Activated CD4-positive, alpha-beta T cell treated with anti-CD3 and anti-CD28 coated beads for 4 hours (primary cell): ENCODE results near the gene TCF20.

Source experiments
- DNase-seq, 2 donors: peaks; one replicate each; pipeline ENCODE4 v3.0.0-alpha.2; 2020

Gene TCF20

DNA sequence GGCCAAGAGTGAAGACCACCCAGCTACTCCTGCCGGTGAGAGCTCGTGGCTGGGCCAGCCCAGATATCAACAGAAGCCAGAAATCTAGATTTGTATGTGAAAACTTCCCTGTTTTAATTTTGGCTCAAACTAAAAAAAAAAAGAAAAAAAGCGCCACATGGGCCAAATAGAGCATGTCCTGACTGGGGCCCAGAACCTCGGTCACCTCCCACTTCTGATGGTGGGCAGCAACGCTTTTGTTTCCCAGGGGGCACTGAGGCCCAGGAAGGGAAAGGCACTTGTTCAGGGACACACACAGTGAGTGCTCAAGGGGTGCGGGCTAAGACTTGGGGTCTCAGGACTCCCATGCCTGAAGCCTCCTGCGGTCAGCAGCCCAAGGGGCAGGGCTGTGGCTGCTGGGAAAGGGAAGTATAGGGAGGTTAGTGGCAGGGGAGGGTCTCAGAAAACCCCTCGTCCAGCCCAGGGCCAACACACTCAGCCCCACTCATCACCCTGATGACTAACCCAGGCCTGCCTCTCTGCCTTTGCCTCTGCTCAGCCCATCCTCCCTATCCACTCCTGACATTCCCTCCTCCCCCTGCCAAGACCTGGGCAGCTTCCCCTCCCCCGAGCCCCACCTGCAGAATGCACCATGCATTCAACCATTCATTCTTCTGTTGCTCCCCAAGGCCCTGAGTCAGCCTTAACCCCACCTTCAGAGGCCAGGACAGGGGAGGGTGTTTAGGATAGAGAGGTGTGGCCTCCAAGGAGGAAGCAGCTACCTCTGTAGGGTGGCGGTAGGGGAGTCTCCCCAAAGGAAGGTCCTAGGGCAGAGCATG lies 30.0 kb upstream of the TCF20 start:
- peak; percentile 32 to 39 for DNase-seq

DNA sequence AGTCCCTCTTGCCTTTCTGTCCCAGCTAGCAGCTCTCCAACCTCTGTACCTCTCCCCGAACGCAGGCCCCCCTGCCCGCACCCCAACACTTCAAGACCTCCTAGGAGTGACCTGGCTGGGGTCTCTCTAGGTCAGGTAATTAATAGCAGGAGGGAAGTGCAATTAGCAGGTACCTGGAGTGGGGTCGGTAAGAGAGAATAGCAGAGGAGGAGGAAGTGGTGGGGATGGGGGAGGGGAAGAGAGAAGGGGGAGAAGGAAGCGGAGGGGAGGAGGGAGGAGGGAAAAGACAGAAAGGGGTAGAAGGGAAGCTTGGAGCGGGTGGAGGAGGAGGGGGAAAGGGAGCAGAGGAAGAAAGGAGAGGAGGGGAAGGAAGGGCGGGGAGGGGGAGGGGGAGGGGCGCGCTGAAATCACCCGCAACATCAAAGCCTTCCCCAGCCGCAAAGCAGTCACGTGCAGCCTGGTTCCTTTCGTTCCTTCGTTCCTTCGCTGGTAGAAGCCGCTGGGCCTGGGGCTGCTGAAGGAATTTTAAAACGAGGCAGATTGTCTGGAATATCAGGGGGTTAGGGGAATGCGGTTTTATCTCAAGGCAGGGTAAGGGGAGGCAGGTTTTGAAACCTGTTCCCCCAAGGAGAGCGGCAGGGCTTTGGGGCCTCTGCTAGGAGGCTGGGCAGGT lies 29.3 kb upstream of the TCF20 start:
- DNase-seq = peak; percentile 53 to 57

DNA sequence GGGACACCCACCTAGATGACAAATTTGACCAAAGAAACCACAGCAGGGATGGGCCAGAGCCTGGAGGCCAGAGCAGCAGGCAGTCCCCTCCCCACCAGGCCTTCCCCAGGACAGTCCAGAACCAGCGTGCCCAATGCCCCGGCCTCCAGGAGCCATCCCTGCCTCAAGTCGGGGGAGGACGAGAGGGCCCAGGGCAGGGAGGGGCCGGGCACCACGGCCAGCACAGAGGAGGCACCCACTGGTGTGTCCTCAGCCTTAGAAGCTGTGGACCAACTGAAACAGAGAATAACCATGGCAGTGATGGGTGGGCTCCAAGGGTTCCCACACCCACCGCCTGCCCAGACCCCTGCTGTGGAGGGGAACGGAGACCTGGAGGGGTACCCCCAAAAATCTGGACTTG lies 28.3 kb upstream of the TCF20 start:
- no peak for DNase-seq

DNA sequence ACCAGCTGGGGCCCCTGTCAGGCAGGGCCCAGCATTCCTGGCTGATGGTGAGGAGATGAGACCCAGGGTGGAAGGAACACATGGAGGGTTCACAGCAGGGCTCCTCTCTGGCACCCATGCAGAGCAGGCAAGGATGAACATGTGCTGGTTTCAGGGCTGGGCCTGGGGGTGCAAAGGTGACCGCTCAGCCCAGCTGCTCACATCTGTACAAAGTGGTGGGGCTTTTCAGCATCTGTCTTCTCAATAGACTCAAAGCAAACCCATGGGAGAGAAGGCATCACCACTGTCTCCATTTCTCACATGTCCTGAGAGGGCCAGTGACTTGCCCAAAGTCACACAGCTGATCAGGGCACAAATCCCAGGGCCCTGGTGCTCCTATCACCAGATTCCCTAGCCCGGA lies 27.3 kb upstream of the TCF20 start:
- DNase-seq = no peak

DNA sequence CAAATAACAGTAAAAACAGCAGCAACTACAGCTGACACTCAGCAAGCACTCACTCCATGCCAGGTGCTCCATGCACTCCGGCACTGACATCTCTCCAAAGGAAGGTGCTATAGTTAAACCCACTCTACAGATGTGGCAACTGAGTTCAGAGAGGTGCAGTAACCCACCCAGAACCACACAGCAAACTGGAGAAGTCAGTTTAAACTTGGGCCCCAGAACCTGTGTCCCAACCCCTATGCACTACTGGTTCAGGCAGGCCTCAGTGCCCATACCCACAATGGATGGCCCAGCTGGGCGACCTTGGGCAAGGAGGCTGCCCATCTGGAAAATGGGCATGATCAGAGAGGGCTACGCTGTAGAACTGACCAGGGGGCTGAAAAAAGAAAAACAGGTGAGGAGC lies 26.4 kb upstream of the TCF20 start:
- DNase-seq = no peak

DNA sequence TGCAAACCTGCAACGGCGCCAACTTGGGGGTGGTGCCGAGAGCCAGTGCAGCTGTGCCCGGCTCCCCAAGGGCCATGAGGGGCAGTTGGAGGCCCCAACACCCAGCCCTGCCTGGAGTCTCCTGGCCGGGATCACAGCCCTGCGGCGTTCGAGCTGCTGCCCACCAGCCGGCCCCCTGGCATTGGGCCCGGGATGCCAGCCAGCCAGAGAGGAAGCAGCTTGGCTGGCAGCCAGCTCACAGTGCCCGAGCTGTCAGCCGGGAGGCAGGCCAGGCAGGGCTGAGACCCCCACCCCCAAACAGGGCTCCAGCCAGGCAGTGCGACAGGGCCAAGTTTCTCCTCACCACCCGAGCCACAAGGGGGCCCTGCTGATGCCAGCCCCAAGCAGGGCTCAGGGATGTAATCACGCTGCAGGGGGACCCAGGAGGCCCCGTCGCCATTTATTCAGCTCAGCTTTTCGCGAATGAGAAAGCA lies 26.0 kb upstream of the TCF20 start:
- no peak for DNase-seq

DNA sequence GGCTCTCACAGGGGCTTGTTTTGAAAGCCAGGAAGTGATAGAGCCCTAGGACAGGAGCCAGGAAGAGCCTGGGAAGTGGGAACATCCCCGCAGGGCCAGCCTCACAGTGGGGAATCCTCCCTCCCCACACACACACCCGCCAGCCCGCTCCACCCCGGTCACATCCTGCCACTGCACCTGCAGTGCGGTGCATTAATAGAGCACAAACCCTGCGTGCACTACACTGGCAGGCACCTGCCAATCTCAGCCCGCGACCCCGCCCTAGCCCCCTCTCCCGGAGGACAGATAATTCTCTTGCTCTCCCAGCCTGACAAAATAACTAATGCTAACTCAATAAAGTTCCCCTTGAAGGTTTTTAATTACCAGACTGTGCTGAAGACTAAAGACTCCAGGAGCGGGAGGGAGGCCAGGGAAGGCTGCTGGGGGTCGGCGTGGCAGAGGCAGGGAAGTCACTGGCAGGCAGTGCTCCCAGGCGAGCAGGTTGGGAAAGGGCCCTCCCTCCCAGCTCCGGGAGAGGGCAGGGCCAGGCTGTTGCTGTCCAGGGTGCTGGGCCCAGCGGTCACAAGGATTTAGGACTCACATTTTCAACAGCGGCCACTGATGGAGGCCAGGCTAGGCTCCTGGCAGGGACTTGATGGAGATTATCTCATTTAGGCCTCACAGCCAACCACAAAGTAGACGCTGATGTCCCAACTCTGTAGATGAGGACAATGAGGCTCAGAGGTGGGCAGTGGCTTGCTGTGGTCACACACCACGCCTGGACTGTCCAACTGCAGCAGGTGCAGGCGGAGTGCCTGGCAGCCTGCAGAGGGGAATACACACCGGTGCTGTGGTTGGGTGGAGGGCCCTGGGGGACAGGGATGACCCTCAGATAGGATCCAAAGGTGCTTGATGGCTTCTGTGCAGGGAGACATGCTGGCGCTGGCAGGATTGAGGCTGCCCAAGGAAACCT lies 23.9 kb upstream of the TCF20 start:
- DNase-seq = peak; percentile 27 to 32

DNA sequence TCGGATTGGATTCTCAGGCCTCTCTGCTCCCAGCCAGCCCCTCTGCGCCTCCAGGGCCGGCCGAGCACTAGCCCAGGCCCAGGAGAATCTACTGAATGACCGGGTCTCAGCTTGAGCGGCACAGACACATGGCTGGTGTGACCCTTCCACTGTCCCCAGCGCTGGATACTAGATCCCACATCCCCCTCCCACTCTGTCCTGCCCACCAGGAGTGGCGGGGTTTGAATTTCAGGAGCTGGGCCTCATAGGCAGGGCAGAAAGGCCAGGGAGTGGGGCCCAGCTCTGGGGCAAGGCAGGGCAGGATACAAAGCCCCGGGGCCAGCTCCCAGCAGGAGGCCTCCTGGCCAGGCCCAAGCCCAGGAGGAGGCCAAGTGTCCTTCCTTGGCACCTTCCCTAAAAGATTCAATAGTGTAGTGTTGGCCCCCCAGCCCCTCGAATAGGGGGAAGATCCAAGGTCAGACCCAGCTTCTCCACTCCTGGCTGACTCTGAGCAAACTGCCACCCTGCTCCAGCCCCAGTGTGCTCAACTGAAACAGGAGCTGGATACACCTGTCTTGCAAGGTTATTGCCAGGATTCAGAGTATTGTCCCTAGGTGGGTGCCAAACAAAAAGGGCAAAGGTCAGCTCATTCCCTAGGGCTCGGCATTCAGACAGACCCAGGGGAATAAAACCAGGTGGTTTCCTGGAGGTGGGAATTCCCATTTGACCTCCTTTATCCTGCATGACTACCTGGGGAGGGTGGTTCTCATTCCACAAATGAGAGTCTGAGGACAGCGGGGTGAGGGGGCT lies 22.5 kb upstream of the TCF20 start:
- DNase-seq = no peak

DNA sequence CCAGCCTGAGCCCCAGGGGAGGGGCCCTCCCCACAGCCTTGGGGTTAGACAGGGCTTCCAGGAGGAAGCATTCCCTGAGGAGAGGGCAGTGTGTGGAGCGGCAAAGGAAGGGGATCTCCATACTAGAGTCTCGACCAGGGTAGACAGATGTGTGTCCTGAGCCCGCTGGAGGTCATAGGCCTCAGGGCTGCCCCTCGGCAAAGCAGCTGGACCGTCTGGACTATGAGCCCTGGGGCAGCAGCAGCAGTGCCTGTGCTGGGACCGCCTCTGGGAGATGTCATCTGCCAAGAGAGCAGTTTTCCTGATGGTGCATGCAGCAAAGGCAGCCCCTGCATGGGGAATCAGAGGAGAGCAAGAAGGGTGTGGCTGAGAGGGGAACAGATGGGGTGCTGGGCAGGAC lies 20.8 kb upstream of the TCF20 start:
- no peak for DNase-seq

DNA sequence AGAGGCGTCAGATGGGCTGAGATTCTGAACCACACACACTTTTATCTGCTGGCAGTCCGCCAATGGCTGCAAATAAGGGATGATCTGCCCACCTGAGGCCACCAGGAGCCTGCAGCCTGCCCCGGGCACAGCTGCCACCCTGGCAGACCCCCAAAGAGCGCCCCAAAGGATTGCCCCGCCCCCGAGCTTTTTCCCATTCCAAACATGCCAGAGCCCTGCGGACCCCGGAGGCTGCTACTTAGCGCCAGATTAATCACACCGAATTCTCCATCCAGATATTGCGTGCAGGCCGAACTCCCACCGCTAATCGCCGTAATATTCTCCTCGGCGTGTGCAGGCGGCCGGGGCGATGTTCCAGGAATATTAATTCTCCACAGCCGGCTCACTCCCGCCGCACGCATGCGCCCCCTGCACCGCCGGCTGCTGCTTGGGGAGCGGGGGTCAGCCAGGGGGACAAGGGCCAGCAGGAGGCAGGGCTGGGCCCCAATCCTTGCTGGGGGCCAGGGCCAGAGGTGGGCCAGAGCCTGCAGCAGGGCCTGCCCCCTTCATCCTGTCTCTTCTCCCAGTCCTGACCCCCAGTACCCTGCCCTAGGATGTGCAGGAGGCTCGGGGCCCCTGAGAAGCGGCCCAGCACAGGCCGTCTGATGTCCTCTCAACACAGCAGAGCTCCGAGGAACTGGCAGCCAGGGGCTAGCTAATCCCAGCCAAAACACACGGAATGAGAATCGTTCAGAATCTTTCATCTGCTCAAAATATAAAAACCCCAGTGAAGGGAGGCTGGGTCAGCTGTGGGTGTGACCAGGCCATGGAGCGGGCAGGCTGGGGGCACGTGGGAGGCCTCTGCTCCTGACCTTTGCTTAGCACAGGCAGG lies 19.5 kb upstream of the TCF20 start:
- no peak for DNase-seq

DNA sequence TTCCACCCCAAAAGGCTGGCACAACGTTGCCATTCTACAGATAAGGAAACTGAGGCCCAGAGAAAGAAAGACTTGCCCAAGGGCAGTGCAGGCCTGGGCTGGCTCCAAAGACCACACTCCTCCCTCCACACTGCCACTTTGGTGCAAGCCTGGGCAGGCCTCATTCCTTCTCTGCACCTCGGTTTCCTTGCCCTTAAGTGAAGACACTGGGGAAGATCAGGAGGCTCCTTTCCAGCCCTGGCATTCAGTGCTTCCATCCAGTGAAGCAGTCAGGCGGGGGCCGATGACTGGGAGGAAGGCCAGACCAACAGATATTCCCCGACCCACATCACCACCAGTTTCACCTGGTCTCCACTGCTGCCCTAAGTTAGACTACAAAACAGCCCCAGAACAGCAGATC lies 18.3 kb upstream of the TCF20 start:
- DNase-seq = no peak

DNA sequence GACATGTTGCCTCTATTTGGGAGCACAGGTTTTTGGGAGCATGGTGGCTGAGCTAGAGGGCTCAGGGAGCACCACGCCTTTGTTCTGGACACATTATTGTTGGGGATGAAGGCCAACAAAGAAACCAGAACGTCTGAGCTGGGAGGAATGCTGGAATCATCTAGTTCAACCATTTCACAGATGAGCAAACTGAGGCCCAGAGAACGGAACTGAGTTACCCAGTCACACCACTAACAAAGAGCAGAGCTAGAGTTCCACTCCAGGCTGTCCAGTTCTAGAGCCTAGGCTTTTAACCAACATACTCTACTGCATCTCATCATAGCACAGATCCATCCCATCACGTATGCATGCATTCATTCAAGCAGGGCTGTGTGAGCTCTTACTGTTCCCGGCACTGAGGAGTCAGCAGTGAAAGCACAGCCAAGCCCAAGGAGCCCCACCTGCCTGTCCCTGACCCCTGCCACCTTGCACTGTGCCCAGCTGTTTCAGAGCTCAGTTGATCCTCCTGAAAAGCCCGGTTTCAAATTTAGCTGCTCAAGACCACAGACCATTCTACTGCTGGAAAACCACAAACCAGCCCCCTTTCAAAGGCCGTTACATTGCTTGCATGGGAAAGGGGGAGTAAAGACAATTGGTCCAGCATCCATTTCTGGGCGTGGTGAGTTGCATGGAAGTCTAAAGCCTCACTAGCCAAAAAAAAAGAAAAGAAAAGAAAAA lies 16.9 kb upstream of the TCF20 start:
- DNase-seq = no peak

DNA sequence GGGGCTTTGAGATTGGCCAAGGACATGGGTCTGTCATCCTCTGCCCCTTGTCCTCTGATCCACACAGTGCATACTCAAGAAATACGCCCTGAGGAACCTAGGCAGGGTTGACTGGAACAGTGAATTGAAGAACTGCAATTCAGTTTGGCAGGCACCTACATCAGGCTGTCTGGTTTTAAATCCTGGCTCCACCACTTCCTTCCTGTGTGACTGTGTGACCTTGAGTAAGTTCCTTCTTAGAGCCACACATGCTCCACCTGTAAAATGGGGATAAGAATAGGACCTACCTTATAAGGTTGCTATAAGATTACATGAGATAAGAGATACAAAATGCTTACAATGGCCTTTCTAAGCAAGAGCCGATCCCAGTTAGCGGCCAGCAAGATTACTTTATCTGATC lies 15.8 kb upstream of the TCF20 start:
- DNase-seq = peak in 1 of 2 donors; percentile 24

DNA sequence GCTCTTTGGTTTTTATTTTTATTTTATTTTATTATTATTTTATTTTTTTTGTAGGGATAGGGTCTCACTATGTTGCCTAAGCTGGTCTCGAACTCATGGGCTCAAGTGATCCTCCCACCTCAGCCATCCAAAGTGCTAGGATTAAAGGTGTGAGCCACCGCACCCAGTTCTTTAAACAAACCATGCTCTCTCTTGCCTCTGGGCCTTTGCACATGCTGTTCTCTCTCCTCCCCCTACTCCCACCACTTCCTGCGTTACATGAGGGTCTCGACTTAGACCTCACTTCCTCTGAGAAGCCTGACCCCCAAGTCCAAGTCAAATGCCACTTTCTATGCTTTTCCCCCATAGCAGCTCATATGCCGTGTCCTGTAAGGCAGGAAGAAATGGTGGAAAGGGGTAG lies 15.2 kb upstream of the TCF20 start:
- DNase-seq = no peak

DNA sequence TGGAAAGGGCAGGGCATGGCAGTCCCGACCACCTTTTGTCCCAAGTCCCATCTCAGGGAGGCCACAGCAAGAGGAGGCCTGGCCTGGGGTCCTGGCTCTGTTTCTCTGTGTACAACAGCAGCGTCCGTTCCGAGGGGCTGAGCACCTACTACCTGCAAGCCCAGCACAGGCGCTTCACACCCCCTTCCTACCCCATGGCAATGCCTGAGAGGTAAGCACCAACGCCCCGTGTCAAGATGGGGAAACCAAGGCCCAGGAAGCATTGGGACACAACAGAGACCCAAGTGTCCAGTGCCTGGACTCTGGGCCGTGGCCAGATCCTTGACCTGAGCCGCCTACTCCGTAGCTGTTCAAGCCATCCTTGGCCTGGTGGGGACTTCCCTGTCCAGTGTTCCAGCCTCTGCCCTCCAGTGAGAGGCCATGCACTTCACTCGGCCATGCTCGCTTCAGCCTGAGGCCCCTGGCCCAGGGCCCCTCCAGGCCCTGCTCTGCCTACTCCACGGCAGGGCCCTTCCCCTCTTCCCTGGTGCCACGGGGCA lies 14.3 kb upstream of the TCF20 start:
- no peak for DNase-seq

DNA sequence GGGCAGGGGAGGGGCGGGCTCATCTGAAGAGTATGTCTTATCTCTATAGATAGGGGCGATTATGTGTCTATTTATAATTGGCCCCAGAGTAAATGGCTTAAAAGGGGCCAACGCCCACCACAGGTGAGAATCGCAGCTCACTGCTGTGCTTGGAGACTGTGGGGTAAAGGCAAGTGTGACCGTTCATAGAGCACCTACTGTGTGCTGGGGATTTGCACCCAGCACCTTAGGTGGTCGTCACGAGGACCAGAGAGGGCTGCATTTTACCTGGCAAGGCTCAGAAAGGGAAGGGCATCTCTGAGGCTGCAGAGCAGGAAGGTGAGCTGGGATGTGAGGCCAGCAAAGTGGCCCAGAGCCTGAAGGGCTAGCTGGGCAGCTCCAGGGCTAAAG lies 13.7 kb upstream of the TCF20 start:
- DNase-seq = no peak

DNA sequence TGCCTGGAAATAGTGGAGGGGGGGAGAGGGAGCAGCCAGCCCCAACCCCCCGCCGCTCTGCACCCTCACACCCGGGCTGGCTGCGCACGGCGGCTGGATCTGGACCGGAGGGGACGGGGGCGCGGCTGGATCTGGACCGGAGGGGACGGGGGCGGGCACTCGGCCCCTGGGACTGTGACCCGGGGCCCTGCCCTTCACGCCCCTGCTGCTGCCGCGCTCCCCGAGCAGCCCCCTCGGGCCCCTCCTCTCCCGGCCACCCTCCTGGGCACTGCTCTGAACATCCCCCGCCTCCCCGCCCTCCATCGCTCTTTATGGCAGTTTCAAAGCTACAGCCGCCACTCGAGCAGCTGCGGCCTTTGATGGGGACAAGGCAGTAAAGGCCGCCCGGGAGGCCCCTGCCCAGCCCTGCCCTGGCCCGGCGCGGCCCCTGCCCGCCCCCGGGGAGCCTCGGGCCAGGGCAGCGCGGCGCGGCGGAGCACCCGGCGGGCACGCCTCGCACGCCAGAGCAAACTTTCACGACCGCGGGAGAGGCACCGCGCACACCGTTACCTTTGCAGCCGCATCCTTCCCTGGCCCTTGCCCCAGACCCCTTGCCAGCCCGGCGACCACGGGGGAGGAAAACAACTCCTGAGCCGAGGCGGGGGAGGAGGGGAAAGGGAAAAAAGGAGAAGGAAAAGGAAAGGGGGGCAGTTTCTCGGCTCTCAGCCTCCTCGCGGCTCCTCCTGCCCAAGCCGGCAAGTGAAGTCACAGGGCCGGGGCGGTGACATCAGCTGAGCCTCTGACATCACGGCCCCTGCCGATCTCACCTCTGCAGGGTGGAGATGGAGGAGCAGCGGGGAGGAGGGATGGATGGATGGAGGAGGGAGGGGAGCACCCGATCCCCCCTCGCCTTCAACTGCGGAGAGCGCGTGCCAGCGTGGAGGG lies 13.1 kb upstream of the TCF20 start:
- peak; percentile 39 to 55 for DNase-seq

DNA sequence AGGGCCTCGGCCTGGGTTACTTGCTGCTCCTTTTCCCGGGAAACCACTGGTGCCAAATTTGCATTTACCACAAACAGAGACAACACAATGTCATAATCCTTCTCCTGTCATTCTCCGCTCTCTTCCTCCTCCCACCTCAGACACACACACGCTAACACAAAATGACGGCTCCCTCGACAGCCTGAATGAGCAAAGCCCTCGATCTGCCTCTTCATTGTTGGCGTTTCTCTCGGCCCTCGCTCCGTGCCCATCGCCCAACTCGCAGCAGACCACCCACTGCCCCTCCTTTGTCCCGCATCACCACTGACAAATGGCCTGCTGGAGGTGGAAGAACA lies 12.5 kb upstream of the TCF20 start:
- DNase-seq = no peak

DNA sequence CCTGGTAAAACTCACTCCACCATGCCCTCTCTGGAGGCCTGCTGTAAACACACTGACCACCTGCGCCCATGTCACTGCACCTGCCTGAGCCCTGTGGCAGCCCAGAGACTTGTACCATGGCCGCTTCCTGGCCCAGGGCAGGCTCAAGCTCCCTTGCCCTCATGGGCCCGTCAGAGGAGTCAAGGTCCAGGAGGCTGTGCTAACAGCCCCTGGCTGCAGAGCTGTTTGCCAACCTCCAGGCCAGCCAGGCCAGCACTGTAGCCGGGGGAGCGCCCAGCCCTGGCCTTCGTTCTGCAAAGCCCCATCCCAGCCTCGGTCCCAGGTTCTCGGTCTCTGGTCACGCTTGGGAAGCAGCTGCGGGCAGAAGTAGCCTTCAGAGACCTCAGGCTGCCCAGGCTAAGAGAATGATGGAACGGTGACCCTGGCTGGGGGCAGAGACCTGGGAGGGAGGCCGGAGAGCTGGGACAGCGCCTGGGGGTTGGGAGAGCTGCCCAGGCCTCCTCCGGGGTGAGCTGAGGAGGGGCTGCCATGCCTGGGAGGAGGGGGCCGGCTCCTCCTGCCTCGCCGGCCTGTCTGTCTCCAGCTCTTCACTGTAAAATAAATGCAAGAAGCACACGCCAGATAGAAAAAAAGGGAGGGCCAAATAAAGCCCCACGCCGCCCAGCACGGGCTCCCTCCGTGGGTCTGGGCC lies 11.9 kb upstream of the TCF20 start:
- DNase-seq = no peak
